Lung microvascular endothelial cell (primary cell): ENCODE results near the gene NUP153. TPM values are rescaled to one million over a fixed set of nuclear protein-coding genes. Genes with fewer than 3 reads are reported as not detected.

Experiments
- total RNA-seq: library from RNA; depleted of rRNA; stranded (reverse); fragments of >200 nt; gene quantifications from 2 replicates; pipeline ENCODE4 v1.2.1, GENCODE V29; 2014

Gene NUP153
- total RNA-seq, 1 donor from 2014 or later, result 22.2 TPM

Other genes starting within 250 kb of the NUP153 start
- gene FAM8A1, start 106.6 kb downstream of the NUP153 start, total RNA-seq, result 7.0 and 9.1 TPM in 2 replicates